GM12878 (cell line): ENCODE results near the gene TRAPPC3.

ENCODE experiments used
- CHD4 ChIP-seq: fragments of 200-600 bp; sonication (generic); IDR thresholded peaks from 2 replicates; pipeline ENCODE4 v1.6.1; 2016; ENCODE audit warnings: mild to moderate bottlenecking
- CTCF ChIP-seq, 3 experiments: IDR thresholded peaks in 2 of 3; conservative IDR thresholded peaks in 1 of 3; 2 replicates each; pipeline ENCODE4 v1.5.1; 2011; ENCODE audit warnings: low read depth in 3 of 3, low read length in 3 of 3, mild to moderate bottlenecking in 3 of 3, control low read depth in 2 of 3, moderate library complexity in 2 of 3, inconsistent platforms in 1 of 3, mixed read lengths in 1 of 3; ENCODE audit not compliant: control insufficient read depth in 2 of 3, insufficient read depth in 1 of 3; ENCODE audit errors: extremely low read depth in 1 of 3
- EP300 ChIP-seq, 2 experiments: fragments of 150-350 bp in 1 of 2; IDR thresholded peaks; 2 replicates each; pipeline ENCODE4 v1.6.1; 2011 to 2012; ENCODE audit warnings: low read depth in 2 of 2, low read length in 2 of 2, borderline replicate concordance in 1 of 2, improper control_type of control experiment in 1 of 2, inconsistent platforms in 1 of 2; ENCODE audit not compliant: control insufficient read depth in 1 of 2
- FOS ChIP-seq: IDR thresholded peaks from 3 replicates; pipeline ENCODE4 v1.6.1; 2011; ENCODE audit warnings: borderline replicate concordance; ENCODE audit not compliant: insufficient read length; ENCODE audit errors: extremely low read depth
- POLR2A ChIP-seq: IDR thresholded peaks from 2 replicates; pipeline ENCODE4 v1.6.1; 2011; ENCODE audit warnings: low read depth, mild to moderate bottlenecking, low read length
- RBBP5 ChIP-seq: fragments of 200-600 bp; sonication (generic); conservative IDR thresholded peaks from 2 replicates; pipeline ENCODE4 v1.6.1; 2016
- ZBTB33 ChIP-seq: fragments of 450-650 bp; IDR thresholded peaks from 2 replicates; pipeline ENCODE4 v1.6.1; 2017; ENCODE audit warnings: mild to moderate bottlenecking
- ZNF207 ChIP-seq: fragments of 450-650 bp; IDR thresholded peaks from 2 replicates; pipeline ENCODE4 v1.6.1; 2014; ENCODE audit warnings: antibody characterized with exemption, mild to moderate bottlenecking, borderline replicate concordance
- ZNF274 ChIP-seq: IDR thresholded peaks from one replicate; pipeline ENCODE4 v1.8.0; 2011; ENCODE audit not compliant: insufficient read length, insufficient read depth

- TF ChIP-seq RBBP5 (no peak), ZNF274 (no peak), CTCF (IDR thresholded peaks at IDR 0.05 in 2 of 3, conservative IDR thresholded peaks at IDR 0.05 in 1 of 3; ENCODE audit: control insufficient read depth in 2 of 3, extremely low read depth in 1 of 3, insufficient read depth in 1 of 3, low read depth in 3 of 3, low read length in 3 of 3) (no peak), EP300 (IDR thresholded peaks at IDR 0.05; ENCODE audit: borderline replicate concordance in 1 of 2, control insufficient read depth in 1 of 2, low read depth in 2 of 2, low read length in 2 of 2) (no peak), POLR2A (no peak; the same call in 1 of the 2 replicates), ZNF207 (no peak), CHD4 (no peak), FOS (no peak), ZBTB33 (no peak)
Measured at GRCh38 chr1:36157115-36157903, 8.0 kb upstream of the TRAPPC3 start.
